HG02678 (cell line): Measurements from ENCODE around the gene RNF151.
"Not testable (repeated sequence)": the region's sequence is repeated elsewhere in the genome, so short reads cannot be mapped to it uniquely, and the experiment has no call there.

Source experiments
- ATAC-seq: cut with Tn5 transposase; IDR thresholded peaks from one replicate; pipeline ENCODE4 v1.9.1; 2021; ENCODE audit warnings: mild to moderate bottlenecking, moderate library complexity; ENCODE audit not compliant: unreplicated experiment

The RNF151 gene

GRCh38 chr16:1938316-1938715 lies 28.3 kb upstream of the RNF151 start:
- ATAC-seq = no peak

- ATAC-seq = no peak
Measured at GRCh38 chr16:1938910-1939309, 27.7 kb upstream of the RNF151 start.

- not testable (repeated sequence) for ATAC-seq
Measured at GRCh38 chr16:1939833-1940232, 26.8 kb upstream of the RNF151 start.

GRCh38 chr16:1940273-1941161 lies 26.1 kb upstream of the RNF151 start:
- ATAC-seq = no peak

- no peak for ATAC-seq
Measured at GRCh38 chr16:1941162-1942046, 25.3 kb upstream of the RNF151 start.

GRCh38 chr16:1942047-1942809 lies 24.4 kb upstream of the RNF151 start:
- no peak for ATAC-seq

- peak; percentile 93 for ATAC-seq
Measured at GRCh38 chr16:1942810-1943726, 23.6 kb upstream of the RNF151 start, which contains the start of gene MSRB1. TSS of gene MSRB1 (minus strand) at chr16:1943199. CDS start at chr16:1943156, 43 bp downstream.

GRCh38 chr16:1944612-1945199 lies 21.9 kb upstream of the RNF151 start:
- ATAC-seq = no peak

DNA sequence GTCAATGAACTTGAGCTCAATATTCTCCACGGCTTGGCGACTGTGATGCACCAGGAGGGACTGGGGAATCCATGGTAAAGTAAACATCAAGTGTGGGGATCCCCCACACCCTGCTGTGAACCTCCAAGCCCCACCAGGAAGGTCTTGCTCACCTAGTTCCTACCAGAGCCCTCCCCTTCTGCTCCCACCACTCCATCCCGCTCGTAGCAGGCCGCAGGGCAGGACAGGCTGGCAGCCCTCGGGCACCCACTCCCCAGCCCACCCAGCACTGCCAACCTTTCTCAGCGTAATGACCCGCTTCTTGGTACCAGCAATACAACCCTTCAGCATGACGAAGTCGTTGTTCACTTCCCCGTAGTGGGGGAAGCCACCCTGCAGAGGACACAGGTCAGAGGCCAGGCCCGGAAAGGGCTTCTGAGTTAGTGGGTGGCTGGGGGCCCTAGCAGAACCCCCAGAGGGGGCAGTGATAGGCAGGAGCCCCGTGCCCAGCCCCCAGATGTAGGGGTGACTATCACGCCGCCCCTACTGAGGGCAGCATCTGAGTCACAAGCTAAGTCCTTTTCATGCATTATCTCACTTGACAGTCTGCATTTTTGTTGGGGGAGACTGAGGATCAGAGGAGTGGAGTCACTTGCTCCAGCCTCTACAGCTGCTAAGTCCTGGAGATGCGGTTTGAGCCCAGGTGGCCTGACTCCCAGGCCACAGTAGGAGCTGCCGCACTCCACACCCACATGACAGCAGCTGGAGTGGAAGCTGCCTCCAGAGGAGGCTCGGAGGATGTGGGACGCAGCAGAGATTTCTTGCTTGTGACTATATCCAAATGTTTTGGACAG lies 20.9 kb upstream of the RNF151 start:
- no peak for ATAC-seq

DNA sequence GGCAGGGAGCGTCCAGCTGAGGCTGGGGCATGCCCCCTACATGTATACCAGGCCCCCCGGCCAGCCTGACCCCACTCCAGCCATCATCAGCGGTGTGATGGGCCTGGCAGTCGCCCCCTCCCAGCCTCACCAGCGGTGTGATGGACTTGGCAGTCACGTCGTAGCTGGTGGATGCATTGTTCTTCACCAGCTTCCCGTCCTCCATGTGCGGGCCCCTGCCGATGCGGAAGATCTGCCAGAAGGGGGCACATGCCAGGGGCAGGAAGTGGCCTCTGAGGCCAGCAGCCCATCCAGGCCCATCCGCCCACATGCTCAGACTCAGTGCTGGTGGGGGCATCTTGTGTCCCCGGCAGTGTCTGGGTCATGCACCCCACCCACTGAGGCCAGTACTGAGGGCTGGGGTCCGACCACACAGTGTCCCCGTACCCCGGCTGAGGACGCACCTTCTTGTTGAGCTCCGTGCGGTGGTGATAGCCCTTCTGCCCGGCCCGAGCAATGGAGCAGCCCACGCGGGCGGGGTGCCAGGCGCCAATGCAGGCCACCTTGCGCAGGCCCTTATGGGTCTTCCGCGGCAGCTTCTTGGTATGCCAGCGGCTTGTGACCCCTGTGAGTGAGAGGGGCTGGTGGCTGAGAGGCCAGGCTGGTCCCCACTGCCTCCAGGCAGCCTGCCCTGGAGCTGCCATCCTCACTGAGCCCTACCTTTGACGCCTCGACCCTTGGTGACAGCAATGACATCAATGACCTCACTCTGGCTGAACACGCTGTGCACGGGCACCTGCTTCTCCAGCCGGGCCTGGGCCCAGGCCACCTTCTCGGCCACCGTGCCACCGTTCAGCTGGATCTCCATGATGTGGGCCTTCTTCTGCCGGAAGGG lies 19.9 kb upstream of the RNF151 start:
- no peak for ATAC-seq

DNA sequence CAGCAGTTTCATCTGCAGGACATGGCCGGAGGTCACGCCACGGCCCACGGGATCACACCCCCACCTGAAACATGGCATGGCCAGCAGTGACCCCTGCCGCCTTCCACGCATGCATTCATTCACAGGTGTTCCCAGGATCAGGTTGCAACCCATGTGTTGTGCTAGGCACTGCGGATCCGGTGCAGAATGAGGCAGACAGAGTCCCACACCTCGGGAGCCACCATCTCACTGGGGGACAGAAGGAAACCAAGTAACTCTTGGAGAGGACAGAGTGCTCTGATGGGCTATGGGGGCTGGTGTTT lies 19.3 kb upstream of the RNF151 start:
- ATAC-seq = no peak

- ATAC-seq = no peak
Measured at GRCh38 chr16:1949507-1949906, 17.1 kb upstream of the RNF151 start.

DNA sequence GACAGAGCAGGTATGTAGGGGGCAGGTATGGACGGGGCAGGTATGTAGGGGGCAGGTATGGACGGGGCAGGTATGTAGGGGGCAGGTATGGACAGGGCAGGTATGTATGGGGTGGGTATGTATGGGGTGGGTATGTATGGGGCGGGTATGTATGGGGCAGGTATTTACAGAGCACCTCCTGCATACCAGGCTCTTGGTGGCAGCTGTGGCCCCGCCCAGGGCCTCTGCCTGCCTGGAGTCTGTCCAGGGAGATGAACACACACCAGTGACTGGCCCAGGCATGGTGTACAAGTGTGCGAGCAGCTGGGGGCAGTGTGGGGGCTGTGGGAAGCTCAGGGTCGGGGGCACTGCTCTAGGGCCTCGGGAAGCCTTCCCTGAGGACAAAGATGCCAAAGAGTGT lies 16.6 kb upstream of the RNF151 start:
- ATAC-seq = no peak

- no peak for ATAC-seq
Measured at GRCh38 chr16:1950559-1950958, 16.1 kb upstream of the RNF151 start.

DNA sequence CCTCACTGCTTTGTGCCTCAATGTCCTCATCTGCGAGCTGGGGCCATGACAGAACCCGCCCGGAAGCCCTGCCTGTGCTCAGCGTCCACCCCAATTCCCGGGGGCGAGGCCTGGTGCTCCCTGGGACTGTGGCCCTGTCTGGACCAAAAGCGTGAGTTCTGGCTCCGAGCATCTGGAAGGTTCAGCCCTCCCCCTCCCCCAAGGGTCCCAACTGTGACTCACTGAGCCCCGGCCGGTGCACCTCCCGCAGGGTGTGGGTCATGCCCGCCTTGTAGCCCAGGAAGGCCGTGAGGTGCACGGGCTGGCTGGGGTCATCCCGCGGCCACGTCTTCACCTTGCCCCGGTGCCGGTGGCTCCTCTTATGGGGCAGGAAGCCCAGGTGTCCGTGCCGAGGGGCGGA lies 12.9 kb upstream of the RNF151 start:
- ATAC-seq = no peak

DNA sequence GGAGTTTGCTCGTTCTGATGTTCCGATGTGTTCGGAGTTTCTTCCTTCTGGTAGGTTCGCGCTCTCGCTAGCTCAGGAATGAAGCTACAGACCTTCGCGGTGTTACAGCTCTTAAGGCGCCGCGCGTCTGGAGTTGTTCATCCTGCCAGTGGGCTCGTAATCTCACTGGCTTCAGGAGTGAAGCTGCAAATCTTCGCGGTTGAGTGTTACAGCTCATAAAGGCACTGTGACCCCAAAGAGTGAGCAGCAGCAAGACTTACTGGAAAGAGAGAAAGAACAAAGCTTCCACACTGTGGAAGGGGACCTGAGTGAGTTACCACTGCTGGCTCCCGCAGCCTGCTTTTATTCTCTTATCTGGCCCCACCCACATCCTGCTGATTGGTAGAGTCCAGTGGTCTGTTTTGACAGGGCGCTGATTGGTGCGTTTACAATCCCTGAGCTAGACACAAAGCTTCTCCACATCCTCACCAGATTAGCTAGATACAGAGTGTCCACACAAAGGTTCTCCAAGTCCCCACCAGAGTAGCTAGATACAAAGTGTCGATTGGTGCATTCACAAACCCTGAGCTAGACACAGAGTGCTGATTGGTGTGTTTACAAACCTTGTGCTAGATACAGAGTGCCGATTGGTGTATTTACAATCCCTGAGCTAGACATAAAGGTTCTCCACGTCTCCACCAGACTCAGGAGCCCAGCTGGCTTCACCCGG lies 9.1 kb upstream of the RNF151 start:
- not testable (repeated sequence) for ATAC-seq

- ATAC-seq = not testable (repeated sequence)
Measured at GRCh38 chr16:1958143-1958491, 8.5 kb upstream of the RNF151 start.
